NCI-H460 (cell line): Measurements from ENCODE around the gene MRPL10. TPM values are rescaled to one million over a fixed set of nuclear protein-coding genes. Genes with fewer than 3 reads are reported as not detected.

Experiments used
- DNase-seq: peaks from one replicate; pipeline ENCODE4 v3.0.0-alpha.2; 2016; ENCODE audit warnings: low read depth; ENCODE audit errors: extremely low read depth
- polyA plus RNA-seq: library from polyadenylated mRNA; depleted of rRNA; stranded (reverse); fragments of >200 nt; gene quantifications from 2 replicates; pipeline ENCODE4 v1.2.3, GENCODE V29; 2014; cell fraction: nucleus; rRNA removed
- total RNA-seq: library from RNA; depleted of rRNA; stranded (reverse); fragments of >200 nt; shearing (Covaris generic); gene quantifications from 2 replicates; pipeline ENCODE4 v1.2.3, GENCODE V29; 2014; rRNA removed

Gene MRPL10
- 70.5 and 72.8 TPM in 2 replicates for total RNA-seq
- polyA plus RNA-seq = 45.2 and 60.8 TPM in 2 replicates

DNA sequence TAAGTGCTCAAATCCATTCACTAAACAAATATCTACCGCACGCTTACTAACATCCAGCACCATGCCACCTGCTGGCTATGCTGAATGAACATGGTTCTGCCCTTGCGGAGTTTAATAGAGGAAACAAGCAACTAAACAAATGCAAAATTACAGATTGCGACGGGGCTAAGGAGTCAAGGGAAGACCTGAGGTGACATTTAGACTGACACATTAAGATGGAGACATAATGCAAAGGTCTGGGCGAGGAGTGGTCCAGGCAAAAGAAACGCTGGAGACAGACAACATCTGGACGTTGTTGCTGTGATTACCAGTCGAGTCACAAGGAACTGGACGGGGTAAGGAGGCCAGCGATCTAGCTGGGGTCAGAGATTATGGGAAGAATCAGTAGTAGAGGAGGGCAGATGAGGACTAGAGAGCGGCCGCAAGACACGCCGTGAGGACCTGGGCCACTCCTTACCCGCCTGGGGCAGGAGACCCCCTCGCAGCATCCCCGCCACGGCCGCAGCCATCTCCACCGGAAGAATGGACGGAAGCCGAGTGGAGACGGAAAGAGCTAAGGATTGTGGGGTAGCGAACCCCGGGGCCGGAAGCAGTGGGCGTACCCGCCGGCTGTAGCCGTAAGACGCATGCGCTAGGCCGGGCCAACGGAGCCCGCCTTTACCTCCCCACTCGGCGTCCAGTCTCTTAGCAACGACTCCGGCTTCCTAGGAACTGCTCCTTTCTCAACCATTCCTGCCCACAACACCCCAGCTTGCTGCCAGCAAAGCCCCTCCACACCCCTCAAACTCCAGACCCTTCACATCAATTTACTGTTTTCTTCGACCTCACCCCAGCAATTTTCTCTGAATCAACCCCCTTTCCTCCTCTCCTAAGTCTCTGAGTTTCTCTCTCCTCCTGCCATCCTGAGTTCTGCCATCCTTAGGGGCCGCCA is at the start of gene MRPL10, which contains the start of gene LRRC46:
TSS of gene MRPL10 (minus strand) at position 539 of the 931 bp plus-strand sequence. CDS start at position 509, 30 bp downstream.
TSS of gene LRRC46 (plus strand) at position 668 of the 931 bp plus-strand sequence. CDS start 320 bp downstream, outside the sequence.
- DNase-seq = peak; percentile 88

DNA sequence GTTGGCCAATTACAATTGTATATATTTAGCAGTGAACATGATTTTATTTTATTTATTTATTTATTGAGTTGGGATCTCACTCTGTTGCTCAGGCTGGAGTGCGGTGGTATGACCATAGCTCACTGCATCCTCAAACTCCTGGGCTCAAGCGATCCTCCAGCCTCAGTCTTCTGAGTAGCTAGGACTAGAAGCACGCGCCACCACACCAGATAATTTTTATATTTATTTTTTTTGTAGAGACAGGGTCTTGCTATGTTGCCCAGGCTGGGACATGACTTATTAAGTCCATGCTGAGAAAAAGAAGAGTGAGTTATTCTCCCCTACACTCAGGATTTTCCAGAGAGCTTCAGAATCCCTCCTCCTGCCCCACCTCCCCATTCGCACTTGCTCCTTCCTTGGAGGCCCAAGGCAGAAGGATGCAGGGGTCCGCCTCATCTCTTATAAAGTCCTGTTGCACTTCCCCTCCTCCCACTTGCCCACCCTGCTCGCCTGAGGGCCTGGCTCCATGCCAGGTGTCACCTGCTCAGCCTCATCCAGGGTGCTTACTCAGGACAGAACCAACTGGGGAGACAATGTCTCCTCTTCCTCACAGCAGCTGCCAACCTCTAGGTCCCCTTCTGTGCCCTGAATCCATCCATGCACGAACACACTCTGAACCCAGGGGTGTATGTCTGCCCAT is 48.6 kb upstream of the MRPL10 start:
- no peak for DNase-seq

DNA sequence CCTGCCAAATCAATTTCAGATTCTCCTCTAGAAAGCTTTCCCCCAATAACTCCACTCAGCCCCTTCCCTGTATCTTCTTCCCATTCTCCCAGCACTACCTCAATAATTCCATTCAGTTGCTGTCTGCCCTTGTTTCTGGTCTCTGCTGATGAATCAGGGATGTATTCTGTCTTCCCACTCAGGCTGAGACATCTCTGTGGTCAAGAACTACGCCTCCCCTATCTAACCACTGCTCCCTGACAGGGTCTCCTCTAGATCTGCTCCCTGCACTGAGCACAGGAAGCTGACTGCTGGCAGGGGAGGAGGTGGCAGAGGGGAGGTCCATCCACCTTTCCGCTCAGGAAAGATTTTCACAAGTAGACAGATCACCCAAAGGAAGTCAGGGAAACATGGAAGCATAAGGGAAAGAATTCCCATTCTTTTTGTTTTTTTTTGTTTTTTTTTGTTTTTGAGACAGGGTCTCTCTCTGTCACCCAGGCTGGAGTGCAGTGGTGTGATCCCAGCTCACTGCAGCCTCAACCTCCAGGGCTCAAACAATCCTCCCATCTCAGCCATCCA is 47.8 kb upstream of the MRPL10 start:
- no peak for DNase-seq

- DNase-seq = no peak
Measured at GRCh38 chr17:47878203-47879027, 47.1 kb upstream of the MRPL10 start.

- no peak for DNase-seq
Measured at GRCh38 chr17:47877368-47878034, 46.2 kb upstream of the MRPL10 start.

DNA sequence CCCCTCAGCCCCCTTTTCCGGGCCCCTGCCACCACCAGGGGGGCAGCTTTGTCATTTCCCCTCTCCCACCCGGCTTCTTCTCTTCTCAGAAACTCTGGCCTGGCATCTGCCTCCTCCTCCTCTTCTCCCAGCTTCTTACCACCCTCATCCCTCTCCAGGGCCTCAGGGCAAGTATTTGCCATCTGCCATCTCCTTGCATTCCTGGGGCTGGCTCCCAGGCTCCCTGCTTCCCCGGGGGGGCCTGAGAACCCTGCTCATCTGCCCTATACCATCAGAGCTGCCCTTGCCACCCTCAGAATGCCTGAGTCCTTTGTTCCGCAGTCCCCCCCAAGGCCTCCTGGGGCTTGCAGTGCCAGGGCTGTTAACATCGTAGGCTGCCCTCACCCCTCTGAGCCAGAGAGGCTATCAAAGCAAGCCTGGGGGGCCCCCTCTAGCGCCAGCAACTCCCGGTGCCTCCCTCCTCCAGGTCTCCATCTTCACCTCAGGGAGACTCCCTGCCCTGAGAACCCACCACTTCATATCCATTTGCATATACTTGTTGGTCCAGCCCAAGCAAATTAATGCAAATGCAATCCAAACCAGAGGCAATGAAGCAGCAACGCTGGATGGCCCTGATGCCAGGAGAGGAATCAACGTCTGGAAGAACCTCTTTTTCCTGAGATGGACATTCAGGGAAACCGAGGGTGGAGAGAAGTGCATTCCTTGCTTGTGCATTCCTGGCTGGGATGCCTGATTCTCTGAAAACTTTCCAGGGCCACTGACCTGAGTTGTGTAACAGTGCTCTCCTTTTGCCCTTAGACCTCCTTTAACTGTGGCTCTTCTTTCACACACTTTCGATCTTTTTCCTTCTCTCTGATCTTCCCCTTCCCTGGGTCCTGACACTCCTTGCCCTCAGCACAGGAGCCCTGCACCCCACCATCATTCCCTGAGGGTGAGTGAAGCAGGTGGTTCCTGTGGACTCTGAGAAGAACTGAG is 44.0 kb upstream of the MRPL10 start:
- DNase-seq = no peak

DNA sequence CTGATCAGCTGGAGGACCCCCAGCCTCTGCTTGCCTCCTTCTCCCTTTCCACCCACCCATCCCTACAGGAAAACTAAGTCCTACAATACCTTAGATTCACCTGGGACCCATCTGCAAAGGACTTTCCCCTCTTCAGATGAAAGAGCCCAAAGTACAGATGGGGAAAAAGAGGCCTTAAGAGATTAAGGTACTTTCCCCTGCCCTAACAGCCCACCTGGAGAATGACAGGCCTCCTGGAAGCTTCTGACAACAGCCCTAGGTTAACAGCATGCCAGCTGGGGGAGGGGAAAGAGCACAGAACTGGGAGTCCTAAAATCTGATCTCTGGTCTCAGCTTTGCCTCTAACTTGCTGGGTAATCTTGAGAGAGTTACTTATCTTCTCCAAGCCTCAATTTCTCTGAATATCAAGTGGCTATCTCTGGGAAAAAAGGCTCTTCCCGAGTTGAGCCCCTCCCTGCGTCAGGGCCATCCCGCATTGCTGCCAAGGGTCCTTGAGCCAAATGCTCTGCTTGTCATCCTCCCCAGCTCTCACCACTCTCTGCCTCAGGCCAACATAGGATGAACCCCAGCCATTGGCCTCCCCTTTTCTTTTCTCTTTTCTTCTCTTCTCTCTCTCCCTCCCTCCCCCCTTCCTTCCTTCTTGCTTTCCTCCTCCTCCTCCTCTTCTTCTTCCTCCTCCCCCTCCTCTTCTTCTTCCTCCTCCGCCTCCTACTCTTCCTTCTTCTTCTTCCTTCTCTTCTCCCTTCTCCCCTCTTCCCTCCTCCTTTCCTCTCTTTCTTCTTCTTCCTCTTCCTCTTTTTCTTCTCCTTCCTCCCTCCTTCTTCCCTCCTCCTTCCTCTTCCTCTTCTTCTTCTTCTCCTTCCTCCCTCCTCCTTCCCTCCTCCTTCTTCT is 42.1 kb upstream of the MRPL10 start:
- DNase-seq = no peak

GRCh38 chr17:47872651-47873161 is 41.4 kb upstream of the MRPL10 start:
- DNase-seq = no peak

DNA sequence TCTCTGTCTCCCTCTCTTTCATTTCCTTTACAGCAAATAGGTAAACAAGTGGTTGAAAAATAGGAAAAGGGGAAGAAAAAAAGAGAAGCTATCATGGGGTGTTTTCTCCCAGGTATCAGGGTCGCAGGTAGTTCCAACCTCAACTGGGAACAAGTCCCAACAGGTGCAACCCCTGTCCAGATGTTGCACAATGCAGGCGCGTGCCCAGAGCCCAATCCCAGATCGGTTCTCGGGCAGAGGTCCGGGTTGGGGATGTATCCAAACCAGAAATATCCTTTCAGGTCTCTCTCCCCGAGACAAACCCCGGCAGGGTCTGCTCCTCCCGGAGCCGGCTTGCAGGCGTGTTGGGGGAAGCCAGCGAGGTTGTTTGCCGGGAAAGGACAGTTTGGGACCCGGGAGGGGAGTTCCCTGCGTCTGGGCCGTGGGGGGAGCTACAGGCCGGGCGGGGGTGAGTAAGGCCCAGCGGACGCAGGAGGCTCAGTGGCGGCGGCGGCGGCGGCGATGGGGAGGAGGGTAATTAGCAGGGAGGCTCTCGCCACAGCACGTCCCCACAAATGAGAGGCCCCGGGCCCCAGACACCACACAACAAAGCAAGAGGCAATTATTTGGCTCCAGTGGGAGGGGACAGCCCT is 40.8 kb upstream of the MRPL10 start:
- DNase-seq = no peak

DNA sequence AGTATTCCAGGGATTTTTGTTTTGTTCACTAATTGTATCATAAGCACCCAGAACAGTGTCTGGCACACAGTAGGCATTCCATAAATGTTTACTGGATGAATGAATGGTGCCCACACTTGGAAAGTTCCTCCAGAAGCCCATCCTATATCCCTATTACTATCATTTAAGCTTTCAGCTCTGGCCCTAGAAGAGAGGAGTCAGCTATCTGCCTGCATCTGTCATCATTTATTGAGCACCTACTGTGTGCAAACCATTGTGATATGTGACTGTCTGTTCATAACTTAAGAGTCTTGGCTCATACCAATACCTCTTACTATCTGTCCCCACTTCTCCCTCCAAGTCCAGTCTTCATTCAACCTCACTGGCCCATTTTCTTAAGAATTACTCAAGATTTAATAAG is 39.7 kb upstream of the MRPL10 start:
- DNase-seq = no peak

- no peak for DNase-seq
Measured at GRCh38 chr17:47870056-47870455, 38.7 kb upstream of the MRPL10 start.

- no peak for DNase-seq
Measured at GRCh38 chr17:47869114-47869513, 37.8 kb upstream of the MRPL10 start.

DNA sequence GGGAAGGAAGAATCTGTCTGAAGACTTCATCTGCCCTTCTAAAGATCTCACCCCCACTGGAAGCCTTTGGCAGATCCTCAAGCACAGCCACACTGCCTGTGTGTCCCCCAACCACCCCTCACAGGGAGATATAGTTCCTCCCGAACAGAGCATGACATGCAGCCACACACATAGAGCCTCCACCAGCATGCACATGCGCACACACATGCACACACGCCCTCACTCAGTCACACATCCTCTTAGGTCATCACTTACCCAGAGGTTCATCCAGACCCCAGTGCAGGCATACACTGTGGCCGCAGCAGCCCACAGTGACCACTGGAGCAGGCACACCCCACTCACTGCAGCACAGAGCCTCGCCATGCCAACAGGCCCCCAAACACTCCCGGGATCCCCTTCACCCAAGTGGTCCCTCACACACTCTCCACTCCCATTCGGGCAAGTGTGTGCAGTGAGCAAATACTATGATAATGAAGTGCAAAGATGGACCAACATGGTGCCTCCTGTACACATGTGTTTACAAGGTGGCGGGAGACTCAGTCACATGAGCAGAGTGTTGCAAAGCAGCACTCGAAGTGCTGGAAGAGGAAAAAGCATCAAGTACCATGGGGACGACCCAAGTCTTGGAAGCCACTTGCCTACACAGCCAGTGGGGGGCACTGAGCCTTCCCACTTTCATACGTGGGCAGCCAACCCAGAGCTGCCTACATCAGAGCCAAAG is 36.6 kb upstream of the MRPL10 start:
- no peak for DNase-seq

GRCh38 chr17:47866941-47867340 is 35.6 kb upstream of the MRPL10 start:
- no peak for DNase-seq

DNA sequence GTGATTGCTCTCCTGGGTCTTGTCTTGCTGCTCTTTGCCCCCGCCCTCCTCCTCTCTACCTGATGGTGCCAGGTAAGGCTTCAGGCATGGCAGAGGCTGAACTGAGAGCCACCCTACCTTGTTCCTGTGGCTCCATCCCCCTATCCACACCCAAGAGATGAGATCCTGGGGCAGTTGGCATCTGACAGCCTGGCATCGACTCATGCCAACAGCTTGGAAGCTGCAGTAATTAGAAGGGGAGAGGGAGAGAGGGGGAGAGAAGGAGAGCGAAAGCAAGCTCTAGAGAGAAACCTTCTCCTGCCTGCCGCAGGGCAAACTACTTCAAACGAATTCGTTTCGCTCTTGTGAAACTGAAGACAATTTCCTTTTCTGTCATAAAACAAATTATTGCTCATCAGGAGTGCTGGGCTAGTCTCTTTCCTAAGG is 33.5 kb upstream of the MRPL10 start:
- no peak for DNase-seq
